ENCODE results near the gene SFRP4.

GRCh38 chr7:37893359-37893758 is 23.3 kb downstream of the SFRP4 start:
- TF ChIP-seq CTCF (IDR thresholded peaks at IDR 0.05; ENCODE audit: low read depth, low read length), result no peak
- TF ChIP-seq EZH2phosphoT487 (IDR thresholded peaks at IDR 0.05; ENCODE audit: low read depth), result no peak

Data from OCI-LY3 (cell line).